GM12878 (cell line): Measurements from ENCODE around the gene WBP1L. TPM values are rescaled to one million over a fixed set of nuclear protein-coding genes. Genes with fewer than 3 reads are reported as not detected.

Experiments
- CEBPZ ChIP-seq: fragments of 150-350 bp; IDR thresholded peaks from 2 replicates; pipeline ENCODE4 v1.6.1; 2016; ENCODE audit warnings: low read depth, low read length
- EED ChIP-seq: sonication (generic); IDR thresholded peaks from 2 replicates; pipeline ENCODE4 v1.6.1; 2016; ENCODE audit warnings: antibody characterized with exemption, low read depth
- EZH2 ChIP-seq: IDR thresholded peaks from 2 replicates; pipeline ENCODE4 v1.6.1; 2012; ENCODE audit warnings: low read depth, mild to moderate bottlenecking, control low read depth, inconsistent platforms, low read length, borderline replicate concordance; ENCODE audit not compliant: control insufficient read depth
- NKRF ChIP-seq: fragments of 450-650 bp; conservative IDR thresholded peaks from 2 replicates; pipeline ENCODE4 v1.6.1; 2017; ENCODE audit warnings: mild to moderate bottlenecking, moderate library complexity
- NR2F1 ChIP-seq: fragments of 450-650 bp; conservative IDR thresholded peaks from 2 replicates; pipeline ENCODE4 v1.6.1; 2017; ENCODE audit warnings: mild to moderate bottlenecking
- SREBF2 ChIP-seq: IDR thresholded peaks from 2 replicates; pipeline ENCODE4 v1.6.1; 2012; ENCODE audit warnings: mild to moderate bottlenecking, low read length
- STAT3 ChIP-seq: IDR thresholded peaks from 2 replicates; pipeline ENCODE4 v1.6.1; 2011; ENCODE audit warnings: low read depth, low read length, improper control_type of control experiment
- polyA plus RNA-seq, 11 experiments: library from polyadenylated mRNA; depleted of rRNA in 4 of 11; unstranded in 6 of 11; stranded (reverse) in 5 of 11; fragments of >200 nt; fragmentation: Nextera tagmentation in 4 of 11; fragmentation: Illumina TruSeq in 1 of 11; extraction: Ambion mirVana in 4 of 11; extraction: Trizol in 1 of 11; gene quantifications; 1 replicate in 1 of 11; 2 replicates in 10 of 11; pipeline versions ENCODE4 v1.2.1 to v1.2.3, GENCODE V29; 2011 to 2016; ENCODE audit warnings: inconsistent platforms in 2 of 11, missing spikeins in 2 of 11, low read depth in 1 of 11
- total RNA-seq, 4 experiments: library from RNA; depleted of rRNA in 3 of 4; stranded (reverse); fragments of >200 nt in 3 of 4; fragmentation: Illumina TruSeq in 1 of 4; extraction: Trizol in 1 of 4; gene quantifications; 2 replicates each; pipeline versions ENCODE4 v1.2.1 to v1.2.3, GENCODE V29; 2013 to 2021

WBP1L gene
- total and polyA plus RNA-seq, 10 of the 15 experiments (the other 5 are each of a cell fraction or from before 2014, with no cell fraction given): 3.7 to 18.8 (median 12.3) TPM

- TF ChIP-seq NKRF (peak; percentile 82), EED (no peak), NR2F1 (peak; percentile 61), EZH2 (no peak), STAT3 (no peak), CEBPZ (no peak), SREBF2 (no peak)
Observed at GRCh38 chr10:102713814-102714620, 29.7 kb upstream of the WBP1L start, which contains the start of gene ARL3 (continued).
